ENCODE data around the gene IL2RA.

IL2RA gene

DNA sequence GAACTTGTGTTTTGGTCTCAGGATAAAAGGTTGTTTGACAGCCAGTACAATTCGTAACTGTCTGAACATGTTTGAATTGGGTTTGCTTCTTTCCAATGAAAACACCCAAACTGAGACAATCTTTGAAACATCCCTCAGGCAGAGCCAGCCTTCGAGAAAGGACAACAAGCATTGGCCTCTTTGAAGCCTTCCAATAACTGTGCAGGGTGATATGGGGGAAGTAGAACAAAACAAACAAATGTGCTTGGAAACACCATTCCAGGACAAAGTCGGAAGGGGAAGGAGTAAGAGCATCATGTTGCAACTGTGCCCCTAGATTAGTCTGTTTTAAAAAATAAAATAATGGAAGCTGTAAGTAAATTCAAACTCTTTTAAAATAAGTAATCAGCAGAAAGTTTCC lies 39.5 kb downstream of the IL2RA start:
- CTCF ChIA-PET, result interaction anchor here (0.8 to 1.5 kb wide), 4 partner anchors 8 to 61 kb away, joined by 3 to 9 read pairs (median 4); no protein-coding TSS in a partner anchor
- DNase-seq (ENCODE audit: extremely low spot score), result no peak
- POLR2A ChIA-PET, result no interaction called here
- TF ChIP-seq, protein P1, sequence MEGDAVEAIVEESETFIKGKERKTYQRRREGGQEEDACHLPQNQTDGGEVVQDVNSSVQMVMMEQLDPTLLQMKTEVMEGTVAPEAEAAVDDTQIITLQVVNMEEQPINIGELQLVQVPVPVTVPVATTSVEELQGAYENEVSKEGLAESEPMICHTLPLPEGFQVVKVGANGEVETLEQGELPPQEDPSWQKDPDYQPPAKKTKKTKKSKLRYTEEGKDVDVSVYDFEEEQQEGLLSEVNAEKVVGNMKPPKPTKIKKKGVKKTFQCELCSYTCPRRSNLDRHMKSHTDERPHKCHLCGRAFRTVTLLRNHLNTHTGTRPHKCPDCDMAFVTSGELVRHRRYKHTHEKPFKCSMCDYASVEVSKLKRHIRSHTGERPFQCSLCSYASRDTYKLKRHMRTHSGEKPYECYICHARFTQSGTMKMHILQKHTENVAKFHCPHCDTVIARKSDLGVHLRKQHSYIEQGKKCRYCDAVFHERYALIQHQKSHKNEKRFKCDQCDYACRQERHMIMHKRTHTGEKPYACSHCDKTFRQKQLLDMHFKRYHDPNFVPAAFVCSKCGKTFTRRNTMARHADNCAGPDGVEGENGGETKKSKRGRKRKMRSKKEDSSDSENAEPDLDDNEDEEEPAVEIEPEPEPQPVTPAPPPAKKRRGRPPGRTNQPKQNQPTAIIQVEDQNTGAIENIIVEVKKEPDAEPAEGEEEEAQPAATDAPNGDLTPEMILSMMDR (IDR thresholded peaks at IDR 0.05; ENCODE audit: control extremely low read depth, extremely low read depth, low read depth, missing control alignments), result no peak

DNA sequence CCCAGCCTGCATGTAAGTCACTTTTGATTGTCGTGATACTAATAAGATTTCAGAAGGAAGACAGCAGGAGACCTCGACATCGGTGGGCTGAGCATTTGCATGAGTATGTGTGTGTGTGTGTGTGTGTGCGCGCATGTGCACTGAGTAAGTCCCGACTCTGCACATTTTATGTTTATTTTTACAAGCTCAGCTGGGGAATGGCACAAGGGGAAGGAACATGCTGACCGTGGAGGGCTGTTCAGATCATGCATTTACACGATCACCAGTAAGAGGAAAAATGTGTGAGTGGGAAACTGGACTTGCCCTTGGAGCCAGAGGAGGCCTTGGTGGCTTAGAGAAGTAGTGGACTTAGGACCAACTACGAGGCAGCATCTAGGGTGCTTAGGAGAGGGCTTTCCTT lies 41.3 kb downstream of the IL2RA start:
- ChIA-PET POLR2A (no interaction called here), CTCF (no interaction called here)
- TF ChIP-seq, protein P1 (IDR thresholded peaks at IDR 0.05; ENCODE audit: control extremely low read depth, extremely low read depth, low read depth, missing control alignments), result no peak
- no peak for DNase-seq (ENCODE audit: extremely low spot score)

- POLR2A ChIA-PET, result no interaction called here
- TF ChIP-seq, protein P1 (IDR thresholded peaks at IDR 0.05; ENCODE audit: control extremely low read depth, extremely low read depth, low read depth, missing control alignments), result no peak
These were observed 42.4 kb downstream of the IL2RA start for GRCh38 chr10:6019796-6020195.

DNA sequence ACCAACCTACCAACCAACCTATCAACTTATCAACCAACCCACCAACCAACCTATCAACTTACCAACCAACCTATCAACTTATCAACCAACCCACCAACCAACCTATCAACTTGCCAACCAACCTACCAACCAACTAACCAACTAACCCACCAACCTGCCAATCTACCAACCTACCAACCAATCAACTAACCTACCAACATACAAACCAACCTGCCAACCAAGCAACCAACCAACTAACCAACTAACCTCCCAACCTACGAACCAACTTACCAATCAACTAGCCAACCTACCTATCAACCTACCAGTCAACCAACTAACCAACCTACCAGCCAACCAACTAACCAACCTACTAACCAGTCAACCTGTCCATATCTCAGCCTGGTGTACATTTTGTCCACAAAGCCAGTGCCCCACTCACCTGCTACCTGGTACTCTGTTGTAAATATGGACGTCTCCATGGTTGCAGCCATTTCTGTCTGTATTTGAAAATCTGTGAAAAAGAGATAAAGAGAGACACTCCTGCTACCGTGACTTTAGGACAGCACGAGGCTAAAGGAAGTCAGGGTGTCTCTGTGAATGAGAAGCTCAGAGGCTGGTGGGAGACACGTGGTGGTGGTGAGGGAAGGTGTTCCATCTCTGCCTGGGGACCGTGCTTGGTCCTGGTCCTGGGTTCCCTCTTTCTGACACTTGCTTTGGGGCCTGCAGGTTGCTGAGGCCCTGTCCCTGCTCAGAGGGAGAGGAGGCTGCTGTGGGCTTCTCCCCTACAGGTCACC lies 43.0 kb downstream of the IL2RA start:
- TF ChIP-seq, protein P1 (IDR thresholded peaks at IDR 0.05; ENCODE audit: control extremely low read depth, extremely low read depth, low read depth, missing control alignments), result no peak
- POLR2A ChIA-PET, result no interaction called here
- CTCF ChIA-PET, result no interaction called here
- DNase-seq (ENCODE audit: extremely low spot score), result no peak

More at GRCh38 chr10:6019796-6020195, 42.4 kb downstream of the IL2RA start:
- no peak for DNase-seq (ENCODE audit: extremely low spot score)
- CTCF ChIA-PET, result no interaction called here

- ChIA-PET CTCF (interaction anchor here (0.6 kb wide), 1 partner anchor 68 kb away, joined by 3 read pairs; no protein-coding TSS in a partner anchor), POLR2A (no interaction called here)
- DNase-seq (ENCODE audit: extremely low spot score), result no peak
- TF ChIP-seq, protein P1 (IDR thresholded peaks at IDR 0.05; ENCODE audit: control extremely low read depth, extremely low read depth, low read depth, missing control alignments), result no peak
These were observed 43.7 kb downstream of the IL2RA start for GRCh38 chr10:6018422-6018821.

DNA sequence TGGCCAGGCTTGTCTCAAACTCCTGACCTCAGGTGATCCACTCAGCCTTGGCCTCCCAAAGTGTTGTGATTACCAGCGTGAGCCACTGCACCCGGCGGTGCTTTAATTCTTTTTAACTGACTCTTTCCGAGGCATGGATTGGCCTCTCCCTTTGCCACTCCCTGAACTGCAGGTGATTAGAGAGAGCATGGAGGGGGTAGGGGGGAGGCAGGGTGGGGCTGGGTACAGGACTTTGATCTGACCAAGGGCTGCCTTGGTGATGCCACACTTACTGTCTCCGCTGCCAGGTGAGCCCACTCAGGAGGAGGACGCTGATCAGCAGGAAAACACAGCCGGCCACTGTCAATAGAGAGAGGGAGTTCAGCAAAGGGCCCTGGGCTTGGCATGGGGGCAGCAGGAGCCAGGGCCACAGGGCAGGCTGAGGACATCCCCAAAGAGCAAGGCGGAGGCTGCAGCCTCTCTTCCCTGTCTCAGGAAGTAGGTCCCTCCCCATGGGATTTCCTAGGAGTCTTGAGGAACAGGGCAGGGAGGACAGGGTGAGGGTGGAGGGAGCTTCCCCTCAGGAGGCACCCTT lies 44.3 kb downstream of the IL2RA start:
- TF ChIP-seq, protein P1 (IDR thresholded peaks at IDR 0.05; ENCODE audit: control extremely low read depth, extremely low read depth, low read depth, missing control alignments), result no peak
- DNase-seq (ENCODE audit: extremely low spot score), result no peak
- ChIA-PET POLR2A (no interaction called here), CTCF (interaction anchor here (0.6 to 1.6 kb wide), 3 partner anchors 69 to 72 kb away, joined by 3 to 4 read pairs (median 4); no protein-coding TSS in a partner anchor)
